HCT116 (cell line): ENCODE data around the gene FUT6.

ENCODE experiments used
- CTCF ChIP-seq, 3 experiments: fragments of 200-600 bp in 1 of 3; sonication (generic) in 1 of 3; IDR thresholded peaks in 2 of 3; conservative IDR thresholded peaks in 1 of 3; 2 replicates each; pipeline ENCODE4 v1.5.1; 2012 to 2017; ENCODE audit warnings: low read depth in 2 of 3, low read length in 2 of 3, antibody characterized with exemption in 1 of 3, borderline replicate concordance in 1 of 3, control low read depth in 1 of 3, mild to moderate bottlenecking in 1 of 3, mixed read lengths in 1 of 3, mixed run types in 1 of 3, moderate library complexity in 1 of 3; ENCODE audit not compliant: insufficient read depth in 1 of 3
- EZH2 ChIP-seq: fragments of 200-600 bp; sonication (generic); IDR thresholded peaks from 2 replicates; pipeline ENCODE4 v1.6.1; 2017; ENCODE audit warnings: antibody characterized with exemption, mixed run types
- YY1 ChIP-seq: IDR thresholded peaks from 2 replicates; pipeline ENCODE4 v1.6.1; 2011; ENCODE audit warnings: low read length, low read depth, moderate library complexity, mild to moderate bottlenecking; ENCODE audit not compliant: insufficient replicate concordance; ENCODE audit errors: extremely low read depth

- TF ChIP-seq YY1 (no peak), EZH2 (no peak), CTCF (IDR thresholded peaks at IDR 0.05 in 2 of 3, conservative IDR thresholded peaks at IDR 0.05 in 1 of 3; ENCODE audit: borderline replicate concordance in 1 of 3, insufficient read depth in 1 of 3, low read depth in 2 of 3, low read length in 2 of 3) (no peak)
Measured at GRCh38 chr19:5844456-5845433, 5.2 kb upstream of the FUT6 start.
